Glutamatergic neuron (in vitro differentiated cells): ENCODE results near the gene ANKRD33B. TPM values are rescaled to one million over a fixed set of nuclear protein-coding genes. Genes with fewer than 3 reads are reported as not detected.
"Not testable (repeated sequence)": the region's sequence is repeated elsewhere in the genome, so short reads cannot be mapped to it uniquely, and the experiment has no call there.

Experiments
- DNase-seq: peaks from one replicate; pipeline ENCODE4 v3.0.0; 2022
- H3K27ac Mint-ChIP-seq: one replicate; pipeline ENCODE4 v1.8.0; 2020; ENCODE audit warnings: mild to moderate bottlenecking, mixed read lengths, inconsistent platforms; ENCODE audit not compliant: unreplicated experiment
- H3K27me3 Mint-ChIP-seq: one replicate; pipeline ENCODE4 v1.8.0; 2020; ENCODE audit warnings: mild to moderate bottlenecking, moderate library complexity, mixed read lengths, inconsistent platforms; ENCODE audit not compliant: unreplicated experiment
- H3K36me3 Mint-ChIP-seq: one replicate; pipeline ENCODE4 v1.8.0; 2020; ENCODE audit warnings: mild to moderate bottlenecking, mixed read lengths, inconsistent platforms; ENCODE audit not compliant: unreplicated experiment
- H3K4me1 Mint-ChIP-seq: one replicate; pipeline ENCODE4 v1.8.0; 2020; ENCODE audit warnings: mild to moderate bottlenecking, low read depth, mixed read lengths, inconsistent platforms; ENCODE audit not compliant: unreplicated experiment
- H3K4me3 Mint-ChIP-seq: one replicate; pipeline ENCODE4 v1.8.0; 2020; ENCODE audit warnings: mild to moderate bottlenecking, mixed read lengths, inconsistent platforms; ENCODE audit not compliant: unreplicated experiment
- H3K9me3 Mint-ChIP-seq: one replicate; pipeline ENCODE4 v1.8.0; 2020; ENCODE audit warnings: mild to moderate bottlenecking, moderate library complexity, mixed read lengths, inconsistent platforms; ENCODE audit not compliant: unreplicated experiment
- total RNA-seq: library from RNA; stranded (reverse); fragmentation: NEBNext Ultra II Directional; extraction: Animal tissue kit (Norgen Biotek cat#: 25700); gene quantifications from one replicate; pipeline ENCODE4 v1.2.1, GENCODE V29; 2021; ENCODE audit not compliant: unreplicated experiment
- TF ChIP-seq, protein P1 (sequence below): fragments of 200-600 bp; sonication (generic); IDR thresholded peaks from one replicate; pipeline ENCODE4 v1.5.0; 2021; ENCODE audit not compliant: partially characterized antibody, unreplicated experiment

ANKRD33B gene
- total RNA-seq, 1 donor from 2014 or later = 14.5 TPM

DNA sequence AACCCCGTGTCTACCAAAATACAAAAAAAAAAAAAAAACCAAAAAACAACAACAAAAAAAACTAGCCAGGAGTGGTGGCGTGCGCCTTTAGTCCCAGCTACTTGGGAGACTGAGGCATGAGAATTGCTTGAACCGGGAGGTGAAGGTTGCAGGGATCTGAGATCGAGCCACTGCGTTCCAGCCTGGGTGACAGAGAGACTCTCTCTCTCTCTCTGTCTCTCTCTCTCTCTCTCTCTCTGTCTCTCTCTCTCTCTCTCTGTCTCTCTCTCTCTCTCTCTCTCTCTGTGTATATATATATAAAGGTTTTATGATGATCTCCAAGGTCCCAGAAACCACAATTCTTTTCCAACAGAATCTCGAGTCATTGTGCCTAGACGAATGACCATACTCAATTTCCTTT is 18.8 kb upstream of the ANKRD33B start:
- H3K4me3 Mint-ChIP-seq = no peak overlapping the region
- no peaks in the 10 kb centered on the region for H3K4me1 Mint-ChIP-seq
- peaks cover 16% of the 10 kb centered on the region for H3K27me3 Mint-ChIP-seq
- no peak overlapping the region for H3K27ac Mint-ChIP-seq
- peaks cover 13% of the 10 kb centered on the region for H3K9me3 Mint-ChIP-seq
- no peaks in the 10 kb centered on the region for H3K36me3 Mint-ChIP-seq
- TF ChIP-seq, protein P1, sequence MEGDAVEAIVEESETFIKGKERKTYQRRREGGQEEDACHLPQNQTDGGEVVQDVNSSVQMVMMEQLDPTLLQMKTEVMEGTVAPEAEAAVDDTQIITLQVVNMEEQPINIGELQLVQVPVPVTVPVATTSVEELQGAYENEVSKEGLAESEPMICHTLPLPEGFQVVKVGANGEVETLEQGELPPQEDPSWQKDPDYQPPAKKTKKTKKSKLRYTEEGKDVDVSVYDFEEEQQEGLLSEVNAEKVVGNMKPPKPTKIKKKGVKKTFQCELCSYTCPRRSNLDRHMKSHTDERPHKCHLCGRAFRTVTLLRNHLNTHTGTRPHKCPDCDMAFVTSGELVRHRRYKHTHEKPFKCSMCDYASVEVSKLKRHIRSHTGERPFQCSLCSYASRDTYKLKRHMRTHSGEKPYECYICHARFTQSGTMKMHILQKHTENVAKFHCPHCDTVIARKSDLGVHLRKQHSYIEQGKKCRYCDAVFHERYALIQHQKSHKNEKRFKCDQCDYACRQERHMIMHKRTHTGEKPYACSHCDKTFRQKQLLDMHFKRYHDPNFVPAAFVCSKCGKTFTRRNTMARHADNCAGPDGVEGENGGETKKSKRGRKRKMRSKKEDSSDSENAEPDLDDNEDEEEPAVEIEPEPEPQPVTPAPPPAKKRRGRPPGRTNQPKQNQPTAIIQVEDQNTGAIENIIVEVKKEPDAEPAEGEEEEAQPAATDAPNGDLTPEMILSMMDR = no peak
- no peak for DNase-seq

DNA sequence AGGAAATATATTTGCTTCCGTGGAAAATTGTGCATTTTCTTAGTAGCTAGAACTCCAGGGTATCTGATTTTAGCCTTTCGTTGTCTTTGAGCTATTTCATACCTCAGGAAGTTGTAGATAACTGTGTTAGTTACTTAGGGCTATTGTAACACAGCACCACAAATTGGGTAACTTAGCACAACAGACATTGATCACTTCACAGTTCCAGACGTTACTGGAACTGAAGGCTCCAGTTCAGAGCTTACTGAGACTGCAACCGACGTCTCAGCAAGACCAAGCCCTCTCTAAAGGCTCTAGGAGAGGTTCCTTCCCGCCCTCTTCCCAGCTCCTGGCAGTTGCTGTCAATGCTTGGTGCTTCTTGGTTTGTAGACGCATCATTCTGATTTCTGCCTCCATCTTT is 17.7 kb upstream of the ANKRD33B start:
- peaks cover 13% of the 10 kb centered on the region for H3K9me3 Mint-ChIP-seq
- H3K4me1 Mint-ChIP-seq = no peaks in the 10 kb centered on the region
- H3K27ac Mint-ChIP-seq = no peak overlapping the region
- no peak for DNase-seq
- TF ChIP-seq, protein P1 = no peak
- peaks cover 16% of the 10 kb centered on the region for H3K27me3 Mint-ChIP-seq
- H3K4me3 Mint-ChIP-seq = no peak overlapping the region
- no peaks in the 10 kb centered on the region for H3K36me3 Mint-ChIP-seq

DNA sequence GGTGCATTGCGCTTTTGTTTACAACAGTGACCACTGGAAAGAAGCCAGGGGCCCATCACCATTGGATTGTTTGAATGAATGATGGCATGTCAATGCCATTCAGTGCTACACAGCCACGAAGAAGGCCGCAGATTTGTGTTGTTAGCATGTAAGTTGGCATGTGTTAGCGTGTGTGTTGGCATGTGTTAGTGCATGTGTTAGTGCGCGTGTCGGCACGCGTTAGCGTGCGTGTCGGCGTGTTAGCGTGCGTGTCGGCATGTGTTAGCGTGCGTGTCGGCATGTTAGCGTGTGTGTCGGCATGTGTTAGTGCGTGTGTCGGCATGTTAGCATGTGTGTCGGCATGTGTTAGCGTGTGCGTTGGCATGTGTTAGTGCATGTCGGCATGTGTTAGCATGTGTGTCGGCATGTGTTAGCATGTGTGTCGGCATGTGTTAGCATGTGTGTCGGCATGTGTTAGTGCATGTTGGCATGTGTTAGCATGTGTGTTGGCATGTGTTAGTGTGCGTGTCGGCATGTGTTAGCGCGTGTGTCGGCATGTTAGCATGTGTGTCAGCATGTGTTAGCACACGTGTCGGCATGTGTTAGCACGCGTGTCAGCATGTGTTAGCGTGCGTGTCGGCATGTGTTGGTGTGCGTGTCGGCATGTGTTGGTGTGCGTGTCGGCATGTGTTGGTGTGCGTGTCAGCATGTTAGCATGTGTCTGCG is 15.3 kb upstream of the ANKRD33B start:
- peaks cover 13% of the 10 kb centered on the region for H3K9me3 Mint-ChIP-seq
- H3K4me1 Mint-ChIP-seq = no peaks in the 10 kb centered on the region
- TF ChIP-seq, protein P1 = no peak
- peak overlapping the region; percentile 22 for H3K27ac Mint-ChIP-seq
- H3K27me3 Mint-ChIP-seq = peaks cover 19% of the 10 kb centered on the region
- H3K4me3 Mint-ChIP-seq = no peak overlapping the region
- no peaks in the 10 kb centered on the region for H3K36me3 Mint-ChIP-seq
- no peak for DNase-seq

DNA sequence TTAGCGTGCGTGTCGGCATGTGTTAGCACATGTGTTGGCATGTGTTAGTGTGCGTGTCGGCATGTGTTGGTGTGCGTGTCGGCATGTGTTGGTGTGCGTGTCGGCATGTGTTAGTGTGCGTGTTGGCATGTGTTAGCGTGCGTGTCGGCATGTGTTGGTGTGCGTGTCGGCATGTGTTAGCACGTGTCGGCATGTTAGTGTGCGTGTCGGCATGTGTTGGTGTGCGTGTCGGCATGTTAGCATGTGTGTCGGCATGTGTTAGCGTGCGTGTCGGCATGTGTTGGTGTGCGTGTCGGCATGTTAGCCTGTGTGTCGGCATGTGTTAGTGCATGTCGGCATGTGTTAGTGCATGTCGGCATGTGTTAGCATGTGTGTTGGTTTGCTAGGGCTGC is 14.8 kb upstream of the ANKRD33B start:
- not testable (repeated sequence) for H3K4me3 Mint-ChIP-seq, H3K4me1 Mint-ChIP-seq, H3K36me3 Mint-ChIP-seq, DNase-seq
- Mint-ChIP-seq H3K27me3 (peaks cover 19% of the 10 kb centered on the region), H3K27ac (peak overlapping the region; percentile 22), H3K9me3 (peaks cover 13% of the 10 kb centered on the region)

DNA sequence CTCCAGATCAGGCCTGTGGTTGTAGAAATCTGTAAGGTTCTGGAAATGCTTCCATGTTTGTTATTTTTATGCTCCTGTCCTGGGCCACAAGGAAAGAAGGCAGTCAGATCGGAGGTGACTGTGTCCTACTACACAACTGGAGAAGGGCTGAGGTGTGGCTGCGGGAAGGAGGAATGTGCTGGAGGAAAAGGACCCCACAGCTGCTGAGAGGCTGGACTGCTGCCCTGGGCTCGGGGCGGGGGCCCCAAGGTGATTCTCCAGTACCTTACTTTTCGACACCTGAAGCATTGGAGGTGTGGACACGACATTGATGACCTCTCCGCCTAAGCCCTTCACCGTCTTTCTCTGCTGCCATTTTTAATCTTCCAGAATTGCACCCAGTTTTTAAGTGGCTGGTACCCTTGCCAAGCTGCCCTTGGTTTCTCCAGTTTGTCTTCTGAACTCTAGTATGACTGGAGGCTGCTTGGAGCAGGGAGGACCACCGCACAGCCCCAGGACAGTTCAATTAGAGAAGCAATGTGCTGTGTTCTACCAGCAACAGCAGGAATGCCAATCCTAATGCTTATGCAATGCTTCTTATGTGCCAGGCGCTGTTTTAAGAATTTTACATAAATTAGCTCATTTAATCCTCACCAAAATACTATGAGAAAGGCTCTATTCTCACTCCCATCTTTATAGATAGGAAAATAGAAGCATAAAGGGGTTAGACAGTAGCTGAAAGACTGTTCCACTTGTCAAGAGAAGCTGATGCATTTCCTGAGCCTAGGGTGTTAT is 13.5 kb upstream of the ANKRD33B start:
- Mint-ChIP-seq H3K4me1 (peaks cover 4% of the 10 kb centered on the region), H3K27ac (no peak overlapping the region), H3K4me3 (no peak overlapping the region), H3K27me3 (peaks cover 21% of the 10 kb centered on the region), H3K9me3 (peaks cover 13% of the 10 kb centered on the region), H3K36me3 (no peaks in the 10 kb centered on the region)
- TF ChIP-seq, protein P1 = no peak
- DNase-seq = no peak
